ENCODE measurements around the gene GTF3C1. TPM values are rescaled to one million over a fixed set of nuclear protein-coding genes. Genes with fewer than 3 reads are reported as not detected.

The GTF3C1 gene
- total and polyA plus RNA-seq, 2 of the 8 experiments (the other 6 are each of a cell fraction or from before 2014, with no cell fraction given), result 89.3 to 126 TPM

GRCh38 chr16:27436065-27436464 lies 113.6 kb downstream of the GTF3C1 start:
- no peak overlapping the region for H2BK120ac ChIP-seq (replicated peaks; ENCODE audit: low read depth, low read length)
- no peak overlapping the region for H4K8ac ChIP-seq (ENCODE audit: extremely low read depth, insufficient read depth, low read length)
- no peak overlapping the region for H2BK12ac ChIP-seq (ENCODE audit: low read depth, low read length)
- no peak overlapping the region for H2BK20ac ChIP-seq (ENCODE audit: low read length)
- H3K4me1 ChIP-seq (replicated peaks in 1 of 4; ENCODE audit: control insufficient read depth in 3 of 4, insufficient read depth in 4 of 4, low read length in 3 of 4), result peaks cover 0 to 4% (median 0%) of the 10 kb centered on the region in 4 experiments; a peak in 2 of 7 replicates
- H3K4me2 ChIP-seq (ENCODE audit: insufficient read depth in 1 of 2, low read depth in 2 of 2, low read length in 2 of 2), result no peak overlapping the region
- peaks cover 0 to 3% of the 10 kb centered on the region in 2 experiments for H4K20me1 ChIP-seq (replicated peaks in 1 of 2; ENCODE audit: control insufficient read depth in 1 of 2, insufficient read depth in 2 of 2, low read length in 2 of 2)
- H3K79me1 ChIP-seq (ENCODE audit: low read depth, low read length), result 0 out of 2 replicates have a peak, but pooled peaks cover 4% of the 10 kb centered on the region
- no peak overlapping the region for H2BK5ac ChIP-seq (ENCODE audit: low read depth, low read length)
- no peaks in the 10 kb centered on the region for H3K27me3 ChIP-seq (replicated peaks in 1 of 4; ENCODE audit: control insufficient read depth in 3 of 4, extremely low read depth in 1 of 4, insufficient read depth in 3 of 4, low read length in 3 of 4)
- FAIRE-seq (no peak), DNase-seq (ENCODE audit: low read depth in 1 of 2, low spot score in 2 of 2) (peak in 1 of 2 experiments; percentile 30)
- H4K5ac ChIP-seq (ENCODE audit: insufficient read length, low read depth, low read length), result no peak overlapping the region
- no peak overlapping the region for H3K14ac ChIP-seq (ENCODE audit: insufficient read length)
- H3K18ac ChIP-seq (ENCODE audit: extremely low read depth, low read length), result no peak overlapping the region
- no peak overlapping the region for H3K27ac ChIP-seq (ENCODE audit: low read depth, low read length)
- H3K9ac ChIP-seq (replicated peaks in 1 of 4; ENCODE audit: extremely low read depth in 1 of 4, low read depth in 3 of 4, low read length in 3 of 4), result no peak overlapping the region
- no peak overlapping the region for H3K23ac ChIP-seq (ENCODE audit: insufficient read length)
- H3K23me2 ChIP-seq (ENCODE audit: low read depth, low read length), result peaks cover 4% of the 10 kb centered on the region; the same call in 1 of the 2 replicates
- no peaks in the 10 kb centered on the region for H3K79me2 ChIP-seq (ENCODE audit: control insufficient read depth in 1 of 2, insufficient read depth in 2 of 2, low read length in 2 of 2)
- H3K9me3 ChIP-seq (ENCODE audit: insufficient read depth in 2 of 2, low read depth in 1 of 2, low read length in 1 of 2), result no peaks in the 10 kb centered on the region
- H3K36me3 ChIP-seq (ENCODE audit: control insufficient read depth in 2 of 4, insufficient read depth in 4 of 4, low read length in 3 of 4), result no peaks in the 10 kb centered on the region
- WGBS, 2 experiments (ENCODE audit: extremely low coverage in 1 of 2, insufficient coverage in 1 of 2, insufficient read length in 1 of 2, insufficient replicate concordance in 2 of 2, low coverage in 1 of 2, low lambda C conversion rate in 2 of 2, missing lambda C conversion rate in 1 of 2), result 93% methylated on average over 8 of the region's 8 CpGs; no CpG with 5 or more reads in 1 of the 2 experiments
- ChIA-PET POLR2A (ENCODE audit: partially characterized antibody) (no interaction called here), CTCF (ENCODE audit: partially characterized antibody) (interaction anchor here (0.6 to 1.8 kb wide), 2 partner anchors 10 to 1382 kb away, joined by 3 to 5 read pairs; no protein-coding TSS in a partner anchor)
- no peak overlapping the region for H3K4me3 ChIP-seq (ENCODE audit: extremely low read depth in 1 of 4, insufficient read depth in 2 of 4, low read depth in 3 of 4, low read length in 4 of 4)
- H3K56ac ChIP-seq (replicated peaks; ENCODE audit: insufficient read length, low read depth, low read length), result no peak overlapping the region
- no peak overlapping the region for H2AFZ ChIP-seq (ENCODE audit: low read length)
- H2BK15ac ChIP-seq (ENCODE audit: low read length), result no peak overlapping the region
- H2AK5ac ChIP-seq (ENCODE audit: low read depth, low read length), result no peak overlapping the region
- H4K91ac ChIP-seq (replicated peaks; ENCODE audit: insufficient read length, low read length), result no peak overlapping the region
- H3K4ac ChIP-seq (replicated peaks; ENCODE audit: insufficient read length, low read depth, low read length), result no peak overlapping the region
- TF ChIP-seq TAF1 (IDR thresholded peaks at IDR 0.05; ENCODE audit: low read depth, low read length), result no peak
- TF ChIP-seq EP300 (IDR thresholded peaks at IDR 0.05; ENCODE audit: borderline replicate concordance in 1 of 2, low read depth in 2 of 2, low read length in 2 of 2), result no peak
- no peak for TF ChIP-seq USF2 (IDR thresholded peaks at IDR 0.05; ENCODE audit: low read length)
- no peak for TF ChIP-seq POLR2A (IDR thresholded peaks at IDR 0.05; ENCODE audit: control extremely low read depth in 1 of 2, low read depth in 2 of 2, low read length in 2 of 2)
- no peak for TF ChIP-seq CEBPB (IDR thresholded peaks at IDR 0.05; ENCODE audit: low read depth, low read length)
- no peak for TF ChIP-seq KDM5A (IDR thresholded peaks at IDR 0.05; ENCODE audit: low read length)
- no peak for TF ChIP-seq TCF12 (IDR thresholded peaks at IDR 0.05; ENCODE audit: low read depth, low read length)
- TF ChIP-seq ASH2L (IDR thresholded peaks at IDR 0.05; ENCODE audit: low read length), result no peak
- no peak for TF ChIP-seq HDAC2 (IDR thresholded peaks at IDR 0.05; ENCODE audit: borderline replicate concordance in 1 of 2, low read depth in 2 of 2, low read length in 2 of 2)
- TF ChIP-seq MAFK (IDR thresholded peaks at IDR 0.05; ENCODE audit: low read depth, low read length), result no peak
- no peak for TF ChIP-seq CBX5 (IDR thresholded peaks at IDR 0.05; ENCODE audit: low read depth, low read length)
- TF ChIP-seq CHD1 (IDR thresholded peaks at IDR 0.05; ENCODE audit: low read depth, low read length), result no peak
